AG09319 (cell line): ENCODE measurements around the gene CEP112.
"Not testable (repeated sequence)": the region's sequence is repeated elsewhere in the genome, so short reads cannot be mapped to it uniquely, and the experiment has no call there.

Experiments
- DNase-seq: peaks from one replicate; pipeline ENCODE4 v3.0.0-alpha.2; 2010; ENCODE audit warnings: low read depth; ENCODE audit errors: extremely low read depth
- CTCF ChIP-seq: IDR thresholded peaks from 2 replicates; pipeline ENCODE4 v1.5.1; 2011; ENCODE audit warnings: low read depth, mild to moderate bottlenecking, inconsistent platforms, low read length, moderate library complexity

CEP112 gene

DNA sequence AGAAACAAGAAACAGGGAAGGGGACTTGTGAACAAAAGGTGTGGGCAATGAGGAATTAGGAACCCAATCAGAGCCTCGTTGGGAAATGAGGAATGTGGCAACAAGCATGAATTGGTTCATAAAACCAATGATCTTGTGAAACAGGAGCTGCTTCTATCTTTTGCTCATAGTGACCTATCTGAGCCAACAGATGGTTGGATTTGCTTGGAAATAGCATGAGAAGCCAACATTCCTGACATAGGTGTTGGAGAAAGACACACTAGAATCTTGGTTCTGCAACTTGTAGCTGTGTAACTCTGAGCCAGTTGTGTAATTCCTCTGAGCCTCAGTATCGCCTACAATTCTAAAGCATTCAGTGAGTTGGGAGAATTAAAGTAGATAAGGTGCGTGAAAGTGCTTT lies 378.6 kb downstream of the CEP112 start:
- DNase-seq = no peak
- no peak for TF ChIP-seq CTCF

DNA sequence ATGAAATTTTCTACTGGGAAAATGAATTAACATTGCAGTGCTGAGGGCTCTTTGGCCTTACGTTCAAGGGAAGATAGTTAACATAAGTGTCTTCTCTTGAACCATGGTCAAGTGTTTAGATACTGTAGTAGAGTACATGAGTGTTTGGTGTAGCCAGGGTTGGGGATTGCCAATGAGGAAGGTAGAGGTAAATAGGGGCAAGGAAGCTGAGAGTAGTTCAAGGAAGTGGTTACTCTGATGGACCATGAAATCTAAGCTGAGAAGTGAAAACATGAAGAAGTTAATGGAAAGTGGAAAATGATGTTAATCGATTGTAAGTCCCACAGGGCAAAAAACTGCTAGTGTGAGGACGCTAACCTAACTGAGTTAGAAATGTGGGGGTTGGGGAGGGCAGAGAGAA lies 380.9 kb downstream of the CEP112 start:
- TF ChIP-seq CTCF = no peak
- DNase-seq = no peak

- no peak for TF ChIP-seq CTCF
- no peak for DNase-seq
Observed at GRCh38 chr17:65809366-65809765, 382.6 kb downstream of the CEP112 start.

DNA sequence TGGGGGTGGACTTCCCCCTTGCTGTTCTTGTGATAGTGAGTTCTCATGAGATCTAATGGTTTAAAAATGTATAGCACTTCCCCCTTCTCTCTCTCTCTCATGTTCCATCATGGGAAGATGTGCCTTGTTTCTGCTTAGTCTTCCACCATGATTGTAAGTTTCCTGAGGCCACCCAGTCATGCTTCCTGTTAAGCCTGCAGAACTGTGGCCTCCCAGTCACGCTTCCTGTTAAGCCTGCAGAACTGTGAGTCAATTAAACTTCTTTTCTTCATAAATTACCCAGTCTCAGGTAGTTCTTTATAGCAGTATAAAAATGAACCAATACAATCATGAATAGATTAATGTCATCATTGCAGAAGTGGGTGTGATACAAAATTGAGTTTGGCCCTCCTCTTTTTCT lies 383.4 kb downstream of the CEP112 start:
- not testable (repeated sequence) for DNase-seq

- DNase-seq = no peak
- TF ChIP-seq CTCF = no peak
Observed at GRCh38 chr17:65807361-65807760, 384.6 kb downstream of the CEP112 start.

DNA sequence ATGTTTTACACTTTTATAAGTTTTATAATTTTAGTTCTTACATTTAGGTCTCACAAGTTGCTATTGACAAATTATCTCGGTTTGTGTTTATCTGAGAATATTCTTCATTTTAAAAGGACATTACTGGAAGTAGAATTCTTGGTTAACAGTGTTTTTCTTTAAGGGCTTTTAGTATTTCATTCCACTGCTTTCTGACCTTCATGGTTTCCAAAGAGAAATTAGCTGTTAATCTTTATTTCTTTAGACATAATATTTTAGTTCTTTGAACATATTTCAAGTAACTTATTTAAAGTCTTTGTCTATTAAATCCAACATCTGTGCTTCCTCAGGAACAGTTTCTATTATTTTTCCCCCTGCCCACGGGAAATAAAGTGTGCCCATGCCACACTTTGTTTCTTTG lies 390.4 kb downstream of the CEP112 start:
- DNase-seq = no peak
- TF ChIP-seq CTCF = no peak

DNA sequence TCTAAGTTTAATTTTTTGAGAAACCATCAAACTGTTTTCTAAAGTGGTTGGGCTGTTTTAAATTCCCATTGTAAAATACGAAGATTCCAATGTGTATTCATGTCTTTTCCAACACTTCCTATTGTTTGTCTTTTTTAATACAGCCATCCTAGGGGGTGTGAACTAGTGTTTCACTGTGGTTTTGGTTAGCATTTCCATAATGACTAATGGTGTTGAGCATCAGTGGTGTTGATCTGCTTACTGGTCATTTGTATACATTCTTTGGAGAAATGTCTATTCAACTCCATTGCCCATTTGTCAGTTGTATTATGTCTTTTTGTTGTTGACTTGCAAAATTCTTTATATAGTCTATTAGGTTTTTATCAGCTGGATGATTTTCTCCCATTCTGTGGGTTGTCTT lies 391.3 kb downstream of the CEP112 start:
- no peak for TF ChIP-seq CTCF
- no peak for DNase-seq

DNA sequence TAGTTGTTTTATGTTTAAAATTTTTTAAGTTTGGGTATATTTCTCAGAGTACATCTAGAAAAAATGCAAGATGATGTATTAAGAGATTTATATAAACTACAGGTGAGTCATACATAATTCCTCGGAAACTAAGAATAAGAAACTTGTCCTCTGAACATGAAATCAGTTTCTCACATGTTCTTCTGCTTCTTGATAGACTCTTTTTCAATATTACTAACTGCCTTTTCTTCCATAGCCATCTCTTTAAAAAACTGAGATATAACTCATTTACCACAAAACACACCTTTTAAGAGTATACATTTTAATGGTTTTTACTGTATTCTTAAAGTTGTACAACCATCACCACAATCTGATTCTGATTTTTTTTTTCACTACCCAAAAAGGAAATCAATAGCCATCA lies 392.1 kb downstream of the CEP112 start:
- TF ChIP-seq CTCF = no peak
- DNase-seq = no peak
